ENCODE results near the gene SCP2.
A peak's percentile ranks its signal among the peaks of the same experiment; 100 is the strongest.

SCP2 gene

DNA sequence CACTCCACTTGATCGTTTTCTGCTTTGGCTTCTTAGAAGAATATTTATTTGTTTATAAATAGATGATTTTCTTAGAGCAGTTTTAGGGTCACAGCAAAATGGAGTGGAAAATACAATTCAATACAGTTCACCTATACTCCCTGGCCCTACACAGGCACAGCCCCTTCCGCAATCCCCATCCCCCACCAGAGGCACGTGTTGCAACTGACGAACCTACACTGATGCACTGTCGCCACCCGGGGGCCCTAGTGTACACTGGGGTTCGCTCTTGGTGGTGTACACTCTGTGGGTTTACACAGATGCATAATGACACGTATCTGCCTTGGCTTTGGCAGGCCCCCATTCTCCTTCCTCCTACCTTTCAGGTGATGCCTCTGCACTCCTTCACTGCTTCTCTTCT lies 13.5 kb upstream of the SCP2 start:
- TF ChIP-seq EZH2phosphoT487 (IDR thresholded peaks at IDR 0.05; ENCODE audit: borderline replicate concordance): no peak
- TF ChIP-seq, protein P1, sequence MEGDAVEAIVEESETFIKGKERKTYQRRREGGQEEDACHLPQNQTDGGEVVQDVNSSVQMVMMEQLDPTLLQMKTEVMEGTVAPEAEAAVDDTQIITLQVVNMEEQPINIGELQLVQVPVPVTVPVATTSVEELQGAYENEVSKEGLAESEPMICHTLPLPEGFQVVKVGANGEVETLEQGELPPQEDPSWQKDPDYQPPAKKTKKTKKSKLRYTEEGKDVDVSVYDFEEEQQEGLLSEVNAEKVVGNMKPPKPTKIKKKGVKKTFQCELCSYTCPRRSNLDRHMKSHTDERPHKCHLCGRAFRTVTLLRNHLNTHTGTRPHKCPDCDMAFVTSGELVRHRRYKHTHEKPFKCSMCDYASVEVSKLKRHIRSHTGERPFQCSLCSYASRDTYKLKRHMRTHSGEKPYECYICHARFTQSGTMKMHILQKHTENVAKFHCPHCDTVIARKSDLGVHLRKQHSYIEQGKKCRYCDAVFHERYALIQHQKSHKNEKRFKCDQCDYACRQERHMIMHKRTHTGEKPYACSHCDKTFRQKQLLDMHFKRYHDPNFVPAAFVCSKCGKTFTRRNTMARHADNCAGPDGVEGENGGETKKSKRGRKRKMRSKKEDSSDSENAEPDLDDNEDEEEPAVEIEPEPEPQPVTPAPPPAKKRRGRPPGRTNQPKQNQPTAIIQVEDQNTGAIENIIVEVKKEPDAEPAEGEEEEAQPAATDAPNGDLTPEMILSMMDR (conservative IDR thresholded peaks at IDR 0.05; ENCODE audit: low read length): peak; percentile 35; the same call in 1 of the 2 replicates
- Histone ChIP-seq H3K4me2 (ENCODE audit: low read depth, low read length, poor library complexity, severe bottlenecking) (no peak overlapping the region), H3K4me3 (ENCODE audit: low read length, poor library complexity, severe bottlenecking) (no peak overlapping the region), H4K20me1 (ENCODE audit: insufficient read depth, low read length, poor library complexity, severe bottlenecking) (no peaks in the 10 kb centered on the region), H3K4me1 (ENCODE audit: insufficient read depth, low read length, poor library complexity, severe bottlenecking) (no peaks in the 10 kb centered on the region), H3K79me2 (ENCODE audit: insufficient read depth, low read length) (no peaks in the 10 kb centered on the region), H3F3A (ENCODE audit: low read depth) (no peaks in the 10 kb centered on the region), H3K27me3 (ENCODE audit: insufficient read depth, low read length, poor library complexity, severe bottlenecking) (no peaks in the 10 kb centered on the region), H3K9ac (ENCODE audit: low read depth, low read length, poor library complexity, severe bottlenecking) (no peak overlapping the region), H3K9me3 (ENCODE audit: insufficient read depth, low read depth, low read length) (no peaks in the 10 kb centered on the region), H3K36me3 (ENCODE audit: insufficient read depth, low read length) (no peaks in the 10 kb centered on the region), H2AFZ (ENCODE audit: low read length) (no peak overlapping the region), H3K9me2 (replicated peaks; ENCODE audit: low read depth, low read length) (no peaks in the 10 kb centered on the region)

DNA sequence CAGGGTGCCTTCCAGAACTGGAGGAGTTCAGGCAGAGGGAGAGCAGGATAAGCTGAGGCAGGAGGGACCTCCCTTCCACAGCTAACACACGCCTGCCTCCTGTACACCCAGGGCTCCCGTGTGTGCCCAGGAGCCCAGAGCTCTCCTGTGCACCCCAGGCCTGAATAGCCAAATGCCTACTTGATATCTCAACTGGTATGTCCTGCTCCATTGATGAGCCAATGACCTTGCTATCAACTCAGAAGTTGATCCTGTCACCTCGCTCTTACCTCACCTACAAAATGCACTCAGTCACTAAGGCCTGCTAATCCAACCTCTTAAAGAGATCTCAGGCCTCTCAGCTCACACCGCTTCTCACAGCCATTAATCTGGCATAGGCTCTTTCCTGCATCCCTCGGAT lies 12.6 kb upstream of the SCP2 start:
- Histone ChIP-seq H3K27me3 (ENCODE audit: insufficient read depth, low read length, poor library complexity, severe bottlenecking) (no peaks in the 10 kb centered on the region), H3K4me2 (ENCODE audit: low read depth, low read length, poor library complexity, severe bottlenecking) (no peak overlapping the region), H4K20me1 (ENCODE audit: insufficient read depth, low read length, poor library complexity, severe bottlenecking) (no peaks in the 10 kb centered on the region), H3K36me3 (ENCODE audit: insufficient read depth, low read length) (no peaks in the 10 kb centered on the region), H3K9me3 (ENCODE audit: insufficient read depth, low read depth, low read length) (no peaks in the 10 kb centered on the region), H3K79me2 (ENCODE audit: insufficient read depth, low read length) (no peaks in the 10 kb centered on the region), H2AFZ (ENCODE audit: low read length) (no peak overlapping the region), H3K4me1 (ENCODE audit: insufficient read depth, low read length, poor library complexity, severe bottlenecking) (no peaks in the 10 kb centered on the region), H3F3A (ENCODE audit: low read depth) (no peaks in the 10 kb centered on the region), H3K9me2 (replicated peaks; ENCODE audit: low read depth, low read length) (no peaks in the 10 kb centered on the region), H3K4me3 (ENCODE audit: low read length, poor library complexity, severe bottlenecking) (no peak overlapping the region), H3K9ac (ENCODE audit: low read depth, low read length, poor library complexity, severe bottlenecking) (no peak overlapping the region)
- no peak for TF ChIP-seq EZH2phosphoT487 (IDR thresholded peaks at IDR 0.05; ENCODE audit: borderline replicate concordance)
- TF ChIP-seq, protein P1 (conservative IDR thresholded peaks at IDR 0.05; ENCODE audit: low read length): no peak

DNA sequence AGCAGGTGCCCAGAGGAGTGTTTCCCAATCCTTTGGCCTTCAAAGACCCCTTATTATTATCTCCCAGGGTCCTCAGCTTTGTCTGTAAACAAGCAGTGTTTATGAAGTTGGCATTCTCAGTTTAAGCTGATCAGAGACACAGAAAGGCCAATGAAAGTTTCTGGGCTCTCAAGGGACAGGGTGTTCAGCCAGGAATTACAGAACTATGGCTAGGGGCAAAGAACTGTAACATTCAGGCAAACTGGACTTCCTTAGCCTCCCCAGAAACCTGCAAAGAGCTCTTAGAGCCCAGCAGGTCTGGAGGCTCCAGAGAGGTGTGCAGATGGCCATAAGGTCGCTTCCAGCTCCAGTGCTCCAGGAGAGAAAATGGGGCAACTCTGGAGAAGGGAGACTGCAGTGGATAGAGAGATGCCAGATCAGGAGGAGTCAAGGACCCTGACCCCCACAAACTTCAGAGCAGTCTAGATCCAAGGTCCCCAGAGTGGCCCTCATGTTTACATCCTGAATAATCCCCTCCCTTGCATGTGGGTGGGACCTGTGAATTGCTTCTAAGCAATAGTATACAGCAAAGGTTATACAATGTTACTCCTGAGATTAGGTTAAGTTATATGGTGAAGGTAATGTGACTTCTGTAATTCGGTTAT lies 11.7 kb upstream of the SCP2 start:
- H3K9me3 ChIP-seq (ENCODE audit: insufficient read depth, low read depth, low read length): no peaks in the 10 kb centered on the region
- no peak overlapping the region for H3K4me3 ChIP-seq (ENCODE audit: low read length, poor library complexity, severe bottlenecking)
- no peaks in the 10 kb centered on the region for H4K20me1 ChIP-seq (ENCODE audit: insufficient read depth, low read length, poor library complexity, severe bottlenecking)
- no peaks in the 10 kb centered on the region for H3K9me2 ChIP-seq (replicated peaks; ENCODE audit: low read depth, low read length)
- H3K4me1 ChIP-seq (ENCODE audit: insufficient read depth, low read length, poor library complexity, severe bottlenecking): no peaks in the 10 kb centered on the region
- H3K36me3 ChIP-seq (ENCODE audit: insufficient read depth, low read length): no peaks in the 10 kb centered on the region
- TF ChIP-seq, protein P1 (conservative IDR thresholded peaks at IDR 0.05; ENCODE audit: low read length): no peak
- no peak for TF ChIP-seq EZH2phosphoT487 (IDR thresholded peaks at IDR 0.05; ENCODE audit: borderline replicate concordance)
- no peaks in the 10 kb centered on the region for H3F3A ChIP-seq (ENCODE audit: low read depth)
- H3K27me3 ChIP-seq (ENCODE audit: insufficient read depth, low read length, poor library complexity, severe bottlenecking): no peaks in the 10 kb centered on the region
- H3K4me2 ChIP-seq (ENCODE audit: low read depth, low read length, poor library complexity, severe bottlenecking): no peak overlapping the region
- H3K9ac ChIP-seq (ENCODE audit: low read depth, low read length, poor library complexity, severe bottlenecking): no peak overlapping the region
- H2AFZ ChIP-seq (ENCODE audit: low read length): no peak overlapping the region
- no peaks in the 10 kb centered on the region for H3K79me2 ChIP-seq (ENCODE audit: insufficient read depth, low read length)

Measured in Loucy (cell line).